Endothelial cell of umbilical vein (primary cell): ENCODE results near the gene A1BG. TPM values are rescaled to one million over a fixed set of nuclear protein-coding genes. Genes with fewer than 3 reads are reported as not detected.
A peak's percentile ranks its signal among the peaks of the same experiment; 100 is the strongest.
"Not testable (repeated sequence)": the region's sequence is repeated elsewhere in the genome, so short reads cannot be mapped to it uniquely, and the experiment has no call there.

Experiments
- BruUV-seq: library from RNA; stranded (reverse); fragments of 400-500 nt; replicated peaks from 2 replicates; lab custom pipeline; 2021; lab: Mats Ljungman, UMichigan
- CTCF ChIA-PET: fragments of 300-600, 350-600 bp; sonication (Branson Sonifier 250); formaldehyde crosslinking; loops from one replicate; lab custom pipeline; 2021; ENCODE audit warnings: antibody characterized with exemption, inconsistent platforms; lab: Charles Lee
- POLR2A ChIA-PET: fragments of 300-600, 350-600 bp; sonication (Branson Sonifier 250); formaldehyde crosslinking; loops from one replicate; lab custom pipeline; 2021; ENCODE audit warnings: antibody characterized with exemption, inconsistent platforms; lab: Charles Lee
- DNase-seq: peaks from one replicate; pipeline ENCODE4 v3.0.0-alpha.2; 2011; ENCODE audit warnings: low read depth, low spot score
- FAIRE-seq: peaks from 2 replicates; lab custom pipeline; 2011; peaks lifted over from hg19 to GRCh38; lab: Jason Lieb, UNC
- H2AFZ ChIP-seq: 2 replicates; pipeline ENCODE4 v1.6.0; 2012; ENCODE audit warnings: low read depth, low read length, control low read depth, inconsistent platforms
- H3K27ac ChIP-seq: 2 replicates; pipeline ENCODE4 v1.5.1; 2011; ENCODE audit warnings: low read depth, mild to moderate bottlenecking, control low read depth, low read length, moderate library complexity; ENCODE audit not compliant: insufficient read depth
- H3K27me3 ChIP-seq, 2 experiments: 2 replicates each; pipeline versions ENCODE4 v1.6.0 to v1.6.1; 2011; ENCODE audit warnings: low read length in 2 of 2, mixed read lengths in 1 of 2; ENCODE audit not compliant: control insufficient read depth in 2 of 2, insufficient read depth in 2 of 2
- H3K36me3 ChIP-seq, 2 experiments: 2 replicates in 1 of 2; 3 replicates in 1 of 2; pipeline ENCODE4 v1.5.1; 2011; ENCODE audit warnings: low read length in 2 of 2, mild to moderate bottlenecking in 1 of 2, moderate library complexity in 1 of 2; ENCODE audit not compliant: control insufficient read depth in 2 of 2, insufficient read depth in 2 of 2; ENCODE audit errors: extremely low read depth in 1 of 2
- H3K4me1 ChIP-seq: 3 replicates; pipeline ENCODE4 v1.5.1; 2011; ENCODE audit warnings: mild to moderate bottlenecking, low read length; ENCODE audit not compliant: control insufficient read depth, insufficient read depth; ENCODE audit errors: extremely low read depth
- H3K4me2 ChIP-seq: 2 replicates; pipeline ENCODE4 v1.6.1; 2011; ENCODE audit warnings: low read length, control low read depth, mixed read lengths; ENCODE audit not compliant: insufficient read depth
- H3K4me3 ChIP-seq, 3 experiments: fragments of 200-600 bp in 1 of 3; sonication (generic), shearing (Covaris generic) in 1 of 3; replicated peaks in 1 of 3; 2 replicates each; pipeline ENCODE4 v1.5.1; 2011 to 2016; ENCODE audit warnings: control low read depth in 3 of 3, low read length in 3 of 3, mild to moderate bottlenecking in 2 of 3, inconsistent platforms in 1 of 3, low read depth in 1 of 3, moderate library complexity in 1 of 3; ENCODE audit not compliant: insufficient read depth in 1 of 3
- H3K79me2 ChIP-seq: 2 replicates; pipeline ENCODE4 v1.6.0; 2012; ENCODE audit warnings: low read length, inconsistent platforms; ENCODE audit not compliant: control insufficient read depth, insufficient read depth
- H3K9ac ChIP-seq: replicated peaks from 2 replicates; pipeline ENCODE3; 2011; ENCODE audit warnings: low read length, control low read depth; ENCODE audit not compliant: insufficient read depth; ENCODE audit errors: extremely low read depth
- H3K9me1 ChIP-seq: replicated peaks from 3 replicates; pipeline ENCODE4 v1.6.0; 2011; ENCODE audit warnings: mild to moderate bottlenecking, low read length; ENCODE audit not compliant: control insufficient read depth, insufficient read depth; ENCODE audit errors: extremely low read depth
- H3K9me3 ChIP-seq: replicated peaks from 2 replicates; pipeline ENCODE4 v1.5.1; 2012; ENCODE audit warnings: low read length, inconsistent platforms; ENCODE audit not compliant: control insufficient read depth, insufficient read depth
- H4K20me1 ChIP-seq: replicated peaks from 2 replicates; pipeline ENCODE3; 2011; ENCODE audit warnings: mild to moderate bottlenecking, low read length; ENCODE audit not compliant: control insufficient read depth, insufficient read depth; ENCODE audit errors: extremely low read depth
- EZH2 ChIP-seq: IDR thresholded peaks from 2 replicates; pipeline ENCODE4 v1.6.1; 2012; ENCODE audit warnings: borderline replicate concordance, low read depth, mild to moderate bottlenecking, moderate library complexity, low read length, inconsistent platforms; ENCODE audit not compliant: severe bottlenecking
- FOS ChIP-seq: IDR thresholded peaks from 2 replicates; pipeline ENCODE4 v1.6.1; 2011; ENCODE audit warnings: mild to moderate bottlenecking, low read length, moderate library complexity, borderline replicate concordance; ENCODE audit not compliant: insufficient read depth
- GATA2 ChIP-seq: IDR thresholded peaks from 2 replicates; pipeline ENCODE4 v1.7.0; 2011; ENCODE audit warnings: low read depth, mild to moderate bottlenecking, moderate library complexity, mixed read lengths, low read length; ENCODE audit not compliant: insufficient read length, insufficient read depth
- JUN ChIP-seq: IDR thresholded peaks from 2 replicates; pipeline ENCODE4 v1.6.1; 2011; ENCODE audit warnings: borderline replicate concordance, low read depth; ENCODE audit not compliant: insufficient read length, insufficient read depth
- MYC ChIP-seq: IDR thresholded peaks from one replicate; pipeline ENCODE4 v1.6.1; 2011; ENCODE audit warnings: mild to moderate bottlenecking, low read depth, low read length
- POLR2A ChIP-seq: IDR thresholded peaks from 2 replicates; pipeline ENCODE4 v1.6.1; 2012; ENCODE audit warnings: low read depth, mild to moderate bottlenecking, control low read depth, low read length
- POLR2AphosphoS5 ChIP-seq: IDR thresholded peaks from 2 replicates; pipeline ENCODE4 v1.6.1; 2012; ENCODE audit warnings: low read depth, mild to moderate bottlenecking, control low read depth, low read length, moderate library complexity; ENCODE audit not compliant: insufficient read depth
- dilution Hi-C: fragments of 300-500 bp; cut with MboI; formaldehyde crosslinking; loops from one replicate; pipeline ENCODE4 v1.15.0; 2019; ENCODE audit warnings: low sequenced_read_pairs; ENCODE audit not compliant: extremely low pct_ligation_motif_present
- intact Hi-C: fragments of 100-400 bp; cut with micrococcal nuclease; formaldehyde crosslinking; loops from one replicate; pipeline ENCODE4 v1.10.0; 2022
- polyA plus RNA-seq, 4 experiments: library from polyadenylated mRNA; depleted of rRNA in 3 of 4; stranded (reverse) in 3 of 4; unstranded in 1 of 4; fragments of >200 nt; gene quantifications; 2 replicates each; pipeline versions ENCODE4 v1.2.1 to v1.2.3, GENCODE V29; 2011 to 2012; ENCODE audit warnings: missing spikeins in 1 of 4
- total RNA-seq: library from RNA; stranded (reverse); gene quantifications from 2 replicates; pipeline ENCODE4 v1.2.3, GENCODE V29; 2021
- TF ChIP-seq, protein P1 (sequence below), 2 donors: IDR thresholded peaks; 1 replicate in 1 of 2; 2 replicates in 1 of 2; pipeline ENCODE4 v1.5.1; 2011; ENCODE audit warnings: low read length in 2 of 2, mild to moderate bottlenecking in 2 of 2, moderate library complexity in 2 of 2, control low read depth in 1 of 2, inconsistent platforms in 1 of 2, low read depth in 1 of 2; ENCODE audit not compliant: insufficient read depth in 1 of 2; ENCODE audit errors: extremely low read depth in 1 of 2
- TF ChIP-seq, protein P2 (sequence below): IDR thresholded peaks from 2 replicates; pipeline ENCODE4 v1.6.1; 2011; ENCODE audit not compliant: insufficient read depth, insufficient read length

The A1BG gene
- total and polyA plus RNA-seq, 2 donors (not counting 3 experiments of a cell fraction or from before 2014, with no cell fraction given), result 2.3 to 3.7 TPM

DNA sequence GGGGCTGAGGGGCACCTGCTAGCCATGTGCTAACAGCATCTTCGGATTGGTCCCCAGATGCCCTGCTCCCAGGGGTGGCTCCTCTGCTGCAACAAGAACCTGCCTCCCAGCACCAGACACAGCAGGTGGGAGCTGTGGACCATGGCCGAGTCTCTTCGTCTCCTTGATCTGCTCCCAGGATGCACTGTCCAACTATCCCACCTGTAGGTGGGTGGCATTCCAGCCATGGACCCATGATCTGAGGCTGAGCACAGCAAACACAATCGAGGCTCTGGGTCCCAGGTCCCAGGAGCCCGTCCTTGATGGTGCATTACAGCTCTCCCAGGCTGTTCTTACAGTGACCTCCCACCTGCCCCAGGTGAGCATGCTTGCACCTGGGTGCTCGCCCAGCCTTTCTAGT lies 26.0 kb upstream of the A1BG start:
- Histone ChIP-seq H3K27me3 (no peaks in the 10 kb centered on the region), H3K79me2 (no peaks in the 10 kb centered on the region), H3K9me1 (no peaks in the 10 kb centered on the region), H3K4me1 (peaks cover 7% of the 10 kb centered on the region), H3K36me3 (no peaks in the 10 kb centered on the region), H2AFZ (no peak overlapping the region), H4K20me1 (no peaks in the 10 kb centered on the region), H3K4me2 (no peak overlapping the region), H3K9ac (no peak overlapping the region), H3K9me3 (no peaks in the 10 kb centered on the region), H3K4me3 (no peak overlapping the region), H3K27ac (no peak overlapping the region)
- intact Hi-C loops, result no loop called here
- BruUV-seq, result no TSS peak
- FAIRE-seq, result no peak
- dilution Hi-C loops, result no loop called here
- TF ChIP-seq POLR2A, result no peak
- POLR2A ChIA-PET, result no interaction called here
- CTCF ChIA-PET, result no interaction called here
- no peak for DNase-seq

DNA sequence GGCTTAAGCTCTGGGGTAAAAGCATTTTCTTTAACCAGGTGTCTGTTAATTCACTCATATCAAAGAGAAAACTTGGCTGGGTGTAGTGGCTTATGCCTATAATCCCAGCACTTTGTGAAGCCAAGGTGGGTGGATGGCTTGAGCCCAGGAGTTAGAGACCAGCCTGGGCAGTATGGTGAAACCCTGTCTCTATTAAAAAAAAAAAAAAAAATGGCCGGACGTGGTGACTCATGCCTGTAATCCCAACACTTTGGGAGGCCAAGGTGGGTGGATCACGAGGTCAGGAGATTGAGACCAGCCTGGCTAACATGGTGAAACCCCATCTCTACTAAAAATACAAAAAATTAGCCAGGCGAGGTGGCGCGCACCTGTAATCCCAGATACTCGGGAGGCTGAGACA lies 23.4 kb upstream of the A1BG start:
- H3K27me3 ChIP-seq, H3K9me1 ChIP-seq, H3K27ac ChIP-seq, BruUV-seq, H2AFZ ChIP-seq, H3K36me3 ChIP-seq, H3K4me2 ChIP-seq, dilution Hi-C loops, H3K79me2 ChIP-seq, POLR2A ChIA-PET, H3K4me3 ChIP-seq, CTCF ChIA-PET, DNase-seq, H3K9me3 ChIP-seq, H3K4me1 ChIP-seq, intact Hi-C loops, H4K20me1 ChIP-seq, H3K9ac ChIP-seq: not testable (repeated sequence)
- peak; percentile 8 for FAIRE-seq

DNA sequence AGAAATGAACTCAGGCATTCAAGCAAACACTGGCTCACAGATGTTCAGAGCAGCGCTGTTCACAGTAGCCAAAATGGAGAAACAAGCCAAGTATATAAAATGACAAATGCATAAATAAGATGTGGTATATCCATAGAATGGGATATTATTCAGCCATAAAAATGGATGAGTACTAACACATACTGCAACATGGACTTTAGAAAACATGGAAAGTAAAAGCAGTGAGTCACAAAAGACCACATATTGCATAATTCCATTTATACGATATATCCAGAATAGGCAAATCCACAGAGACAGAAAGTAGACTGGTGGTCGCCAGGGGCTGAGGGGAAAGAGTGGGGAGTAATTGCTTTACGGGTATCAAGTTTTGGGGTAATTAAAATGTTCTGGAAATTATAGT lies 20.9 kb upstream of the A1BG start:
- H3K36me3 ChIP-seq, result no peaks in the 10 kb centered on the region
- H3K4me2 ChIP-seq, result no peak overlapping the region
- H3K27me3 ChIP-seq, result peaks cover 0 to 7% of the 10 kb centered on the region in 2 experiments
- no peak for DNase-seq
- H2AFZ ChIP-seq, result no peak overlapping the region
- POLR2A ChIA-PET, result no interaction called here
- H3K9me1 ChIP-seq, result no peaks in the 10 kb centered on the region
- no peaks in the 10 kb centered on the region for H3K9me3 ChIP-seq
- intact Hi-C loops (no loop called here), dilution Hi-C loops (no loop called here)
- H3K9ac ChIP-seq, result no peak overlapping the region
- CTCF ChIA-PET, result interaction anchor here (1.4 kb wide), 1 partner anchor 10 kb away, joined by 4 read pairs; no protein-coding TSS in a partner anchor
- H3K4me1 ChIP-seq, result no peaks in the 10 kb centered on the region
- H3K4me3 ChIP-seq, result no peak overlapping the region
- H4K20me1 ChIP-seq, result no peaks in the 10 kb centered on the region
- TF ChIP-seq POLR2AphosphoS5 (no peak), JUN (no peak), FOS (no peak), GATA2 (no peak), EZH2 (no peak), POLR2A (no peak), MYC (no peak)
- TF ChIP-seq, protein P1, sequence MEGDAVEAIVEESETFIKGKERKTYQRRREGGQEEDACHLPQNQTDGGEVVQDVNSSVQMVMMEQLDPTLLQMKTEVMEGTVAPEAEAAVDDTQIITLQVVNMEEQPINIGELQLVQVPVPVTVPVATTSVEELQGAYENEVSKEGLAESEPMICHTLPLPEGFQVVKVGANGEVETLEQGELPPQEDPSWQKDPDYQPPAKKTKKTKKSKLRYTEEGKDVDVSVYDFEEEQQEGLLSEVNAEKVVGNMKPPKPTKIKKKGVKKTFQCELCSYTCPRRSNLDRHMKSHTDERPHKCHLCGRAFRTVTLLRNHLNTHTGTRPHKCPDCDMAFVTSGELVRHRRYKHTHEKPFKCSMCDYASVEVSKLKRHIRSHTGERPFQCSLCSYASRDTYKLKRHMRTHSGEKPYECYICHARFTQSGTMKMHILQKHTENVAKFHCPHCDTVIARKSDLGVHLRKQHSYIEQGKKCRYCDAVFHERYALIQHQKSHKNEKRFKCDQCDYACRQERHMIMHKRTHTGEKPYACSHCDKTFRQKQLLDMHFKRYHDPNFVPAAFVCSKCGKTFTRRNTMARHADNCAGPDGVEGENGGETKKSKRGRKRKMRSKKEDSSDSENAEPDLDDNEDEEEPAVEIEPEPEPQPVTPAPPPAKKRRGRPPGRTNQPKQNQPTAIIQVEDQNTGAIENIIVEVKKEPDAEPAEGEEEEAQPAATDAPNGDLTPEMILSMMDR (IDR thresholded peaks at IDR 0.05; ENCODE audit: extremely low read depth in 1 of 2, insufficient read depth in 1 of 2, low read depth in 1 of 2, low read length in 2 of 2), result no peak
- TF ChIP-seq, protein P2, sequence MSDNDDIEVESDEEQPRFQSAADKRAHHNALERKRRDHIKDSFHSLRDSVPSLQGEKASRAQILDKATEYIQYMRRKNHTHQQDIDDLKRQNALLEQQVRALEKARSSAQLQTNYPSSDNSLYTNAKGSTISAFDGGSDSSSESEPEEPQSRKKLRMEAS, result no peak
- no peaks in the 10 kb centered on the region for H3K79me2 ChIP-seq
- H3K27ac ChIP-seq, result no peak overlapping the region
- FAIRE-seq, result no peak
- no TSS peak for BruUV-seq
